AML-193 (cell line): ENCODE data around the gene ITPKB.
A peak's percentile ranks its signal among the peaks of the same experiment; 100 is the strongest.
"Not testable (repeated sequence)": the region's sequence is repeated elsewhere in the genome, so short reads cannot be mapped to it uniquely, and the experiment has no call there.

Experiments
- DNase-seq, 2 experiments: peaks; one replicate each; lab custom pipeline; 2025; lab: John Stamatoyannopoulos, UW

The ITPKB gene

GRCh38 chr1:226651041-226651731 lies 87.9 kb downstream of the ITPKB start:
- no peak for DNase-seq

GRCh38 chr1:226650236-226650841 lies 88.7 kb downstream of the ITPKB start:
- DNase-seq, result no peak

- DNase-seq, result peak; percentile 8 to 21
Measured at GRCh38 chr1:226649780-226650179, 89.3 kb downstream of the ITPKB start.

- no peak for DNase-seq
Measured at GRCh38 chr1:226649244-226649643, 89.8 kb downstream of the ITPKB start.

- DNase-seq, result no peak
Measured at GRCh38 chr1:226648421-226648820, 90.7 kb downstream of the ITPKB start.

- no peak for DNase-seq
Measured at GRCh38 chr1:226647719-226648118, 91.4 kb downstream of the ITPKB start.

- DNase-seq, result no peak
Measured at GRCh38 chr1:226646870-226647449, 92.1 kb downstream of the ITPKB start.

GRCh38 chr1:226646026-226646869 lies 92.8 kb downstream of the ITPKB start:
- no peak for DNase-seq

GRCh38 chr1:226645279-226645976 lies 93.7 kb downstream of the ITPKB start:
- no peak for DNase-seq

- DNase-seq, result no peak
Measured at GRCh38 chr1:226644541-226645176, 94.4 kb downstream of the ITPKB start.

- peak in 1 of 2 experiments; percentile 59 for DNase-seq
Measured at GRCh38 chr1:226643611-226644540, 95.2 kb downstream of the ITPKB start.

- DNase-seq, result peak; percentile 77 to 82
Measured at GRCh38 chr1:226643177-226643576, 95.9 kb downstream of the ITPKB start.

- DNase-seq, result no peak
Measured at GRCh38 chr1:226642421-226642820, 96.7 kb downstream of the ITPKB start.

- DNase-seq, result no peak
Measured at GRCh38 chr1:226641671-226642231, 97.3 kb downstream of the ITPKB start.

- DNase-seq, result no peak
Measured at GRCh38 chr1:226640321-226641136, 98.6 kb downstream of the ITPKB start.

GRCh38 chr1:226639631-226640061 lies 99.4 kb downstream of the ITPKB start:
- no peak for DNase-seq

- not testable (repeated sequence) for DNase-seq
Measured at GRCh38 chr1:226639206-226639605, 99.9 kb downstream of the ITPKB start.

GRCh38 chr1:226638608-226639007 lies 100.5 kb downstream of the ITPKB start:
- no peak for DNase-seq

- DNase-seq, result no peak
Measured at GRCh38 chr1:226638001-226638601, 101.0 kb downstream of the ITPKB start.
